Keratinocyte (primary cell): ENCODE measurements around the gene LUC7L3. TPM values are rescaled to one million over a fixed set of nuclear protein-coding genes. Genes with fewer than 3 reads are reported as not detected.

ENCODE experiments used
- DNase-seq: peaks from one replicate; pipeline ENCODE4 v3.0.0-alpha.2; 2011; ENCODE audit warnings: low read depth, missing footprints, low spot score
- FAIRE-seq: peaks from 2 replicates; lab custom pipeline; 2011; peaks lifted over from hg19 to GRCh38; lab: Jason Lieb, UNC
- H2AFZ ChIP-seq: 2 replicates; pipeline ENCODE4 v1.6.0; 2012; ENCODE audit warnings: low read length, control low read depth, inconsistent platforms; ENCODE audit not compliant: control insufficient read depth
- H3K27ac ChIP-seq: 2 replicates; pipeline ENCODE4 v1.5.1; 2011; ENCODE audit warnings: low read length; ENCODE audit not compliant: control insufficient read depth, insufficient read depth
- H3K27me3 ChIP-seq: 3 replicates; pipeline ENCODE4 v1.6.0; 2011; ENCODE audit warnings: low read length; ENCODE audit not compliant: control insufficient read depth, insufficient read depth; ENCODE audit errors: extremely low read depth
- H3K36me3 ChIP-seq, 2 experiments: 2 replicates in 1 of 2; 3 replicates in 1 of 2; pipeline ENCODE4 v1.5.1; 2011; ENCODE audit warnings: low read length in 2 of 2, mild to moderate bottlenecking in 1 of 2; ENCODE audit not compliant: control insufficient read depth in 2 of 2, insufficient read depth in 2 of 2; ENCODE audit errors: extremely low read depth in 1 of 2
- H3K4me1 ChIP-seq: 3 replicates; pipeline ENCODE4 v1.5.1; 2011; ENCODE audit warnings: low read length; ENCODE audit not compliant: control insufficient read depth, insufficient read depth; ENCODE audit errors: extremely low read depth
- H3K4me2 ChIP-seq: 3 replicates; pipeline ENCODE4 v1.6.0; 2011; ENCODE audit warnings: low read depth, low read length; ENCODE audit not compliant: control insufficient read depth, insufficient read depth; ENCODE audit errors: extremely low read depth
- H3K4me3 ChIP-seq, 3 experiments: fragments of 200-600 bp in 1 of 3; sonication (generic) in 1 of 3; 2 replicates in 2 of 3; 3 replicates in 1 of 3; pipeline ENCODE4 v1.5.1; 2011 to 2016; ENCODE audit warnings: low read length in 3 of 3, mild to moderate bottlenecking in 3 of 3, control low read depth in 2 of 3, inconsistent platforms in 1 of 3, low read depth in 1 of 3, mixed read lengths in 1 of 3, mixed run types in 1 of 3, moderate library complexity in 1 of 3; ENCODE audit not compliant: control insufficient read depth in 2 of 3, insufficient read depth in 2 of 3; ENCODE audit errors: extremely low read depth in 1 of 3
- H3K79me2 ChIP-seq: 2 replicates; pipeline ENCODE4 v1.6.0; 2012; ENCODE audit warnings: low read length; ENCODE audit not compliant: control insufficient read depth, insufficient read depth
- H3K9ac ChIP-seq: 3 replicates; pipeline ENCODE4 v1.6.0; 2011; ENCODE audit warnings: low read length; ENCODE audit not compliant: control insufficient read depth, insufficient read depth; ENCODE audit errors: extremely low read depth
- H3K9me1 ChIP-seq: 3 replicates; pipeline ENCODE4 v1.6.0; 2011; ENCODE audit warnings: low read length; ENCODE audit not compliant: control insufficient read depth, insufficient read depth; ENCODE audit errors: extremely low read depth
- H3K9me3 ChIP-seq: 2 replicates; pipeline ENCODE4 v1.5.1; 2012; ENCODE audit warnings: low read depth, low read length; ENCODE audit not compliant: control insufficient read depth
- H4K20me1 ChIP-seq: 3 replicates; pipeline ENCODE4 v1.6.0; 2011; ENCODE audit warnings: low read length; ENCODE audit not compliant: control insufficient read depth, insufficient read depth; ENCODE audit errors: extremely low read depth
- EZH2 ChIP-seq: IDR thresholded peaks from one replicate; pipeline ENCODE4 v1.6.1; 2012; ENCODE audit warnings: inconsistent platforms, mild to moderate bottlenecking, low read length, moderate library complexity
- dilution Hi-C: fragments of 300-500 bp; cut with MboI; formaldehyde crosslinking; loops from one replicate; pipeline ENCODE4 v1.7.0; 2020; ENCODE audit warnings: low sequenced_read_pairs; ENCODE audit not compliant: extremely low pct_ligation_motif_present
- polyA plus RNA-seq, 5 experiments: library from polyadenylated mRNA; depleted of rRNA in 3 of 5; stranded (reverse) in 3 of 5; stranded (forward) in 1 of 5; unstranded in 1 of 5; fragments of >200 nt; gene quantifications; 1 replicate in 1 of 5; 2 replicates in 3 of 5; 3 replicates in 1 of 5; pipeline versions ENCODE4 v1.2.1 to v1.2.3, GENCODE V29; 2011 to 2012; ENCODE audit warnings: missing spikeins in 2 of 5, low read depth in 1 of 5, low replicate concordance in 1 of 5
- TF ChIP-seq, protein P1 (sequence below), 3 experiments: IDR thresholded peaks in 1 of 3; conservative IDR thresholded peaks in 1 of 3; optimal IDR thresholded peaks in 1 of 3; 2 replicates in 2 of 3; 3 replicates in 1 of 3; pipeline versions ENCODE3 to v1.5.1; 2011; ENCODE audit warnings: low read length in 3 of 3, mild to moderate bottlenecking in 3 of 3, moderate library complexity in 2 of 3, control low read depth in 1 of 3, inconsistent platforms in 1 of 3; ENCODE audit not compliant: insufficient read depth in 2 of 3; ENCODE audit errors: extremely low read depth in 1 of 3

The LUC7L3 gene
- polyA plus RNA-seq, 1 donor (not counting 4 experiments of a cell fraction or from before 2014, with no cell fraction given): 92.4 TPM

DNA sequence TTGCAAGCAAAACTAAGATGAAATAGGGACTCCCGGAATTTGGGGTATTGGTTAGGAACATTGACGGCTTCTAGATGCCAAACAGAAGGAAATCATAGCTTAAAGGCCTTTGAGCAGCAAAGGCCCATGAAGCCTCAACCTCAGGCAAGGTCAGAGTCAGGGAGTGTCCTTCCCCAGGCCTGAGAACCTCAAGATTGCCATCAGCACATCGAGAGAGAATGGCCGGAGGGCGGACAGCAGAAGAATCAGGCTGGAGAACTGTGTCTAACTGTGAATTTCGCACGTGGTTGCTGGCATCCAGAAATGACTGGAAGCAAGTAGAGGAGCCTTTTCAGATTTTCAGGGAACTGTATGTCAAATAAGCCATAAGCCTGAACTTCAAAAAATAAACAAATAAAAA is 72.7 kb downstream of the LUC7L3 start:
- Histone ChIP-seq H3K4me1 (peaks cover 5% of the 10 kb centered on the region), H3K36me3 (no peaks in the 10 kb centered on the region), H3K4me3 (no peak overlapping the region), H3K9me1 (no peaks in the 10 kb centered on the region), H3K4me2 (no peak overlapping the region), H2AFZ (no peak overlapping the region), H3K27ac (no peak overlapping the region), H3K27me3 (no peaks in the 10 kb centered on the region), H3K79me2 (no peaks in the 10 kb centered on the region), H3K9ac (no peak overlapping the region), H3K9me3 (no peaks in the 10 kb centered on the region), H4K20me1 (no peaks in the 10 kb centered on the region)
- FAIRE-seq: no peak
- TF ChIP-seq, protein P1, sequence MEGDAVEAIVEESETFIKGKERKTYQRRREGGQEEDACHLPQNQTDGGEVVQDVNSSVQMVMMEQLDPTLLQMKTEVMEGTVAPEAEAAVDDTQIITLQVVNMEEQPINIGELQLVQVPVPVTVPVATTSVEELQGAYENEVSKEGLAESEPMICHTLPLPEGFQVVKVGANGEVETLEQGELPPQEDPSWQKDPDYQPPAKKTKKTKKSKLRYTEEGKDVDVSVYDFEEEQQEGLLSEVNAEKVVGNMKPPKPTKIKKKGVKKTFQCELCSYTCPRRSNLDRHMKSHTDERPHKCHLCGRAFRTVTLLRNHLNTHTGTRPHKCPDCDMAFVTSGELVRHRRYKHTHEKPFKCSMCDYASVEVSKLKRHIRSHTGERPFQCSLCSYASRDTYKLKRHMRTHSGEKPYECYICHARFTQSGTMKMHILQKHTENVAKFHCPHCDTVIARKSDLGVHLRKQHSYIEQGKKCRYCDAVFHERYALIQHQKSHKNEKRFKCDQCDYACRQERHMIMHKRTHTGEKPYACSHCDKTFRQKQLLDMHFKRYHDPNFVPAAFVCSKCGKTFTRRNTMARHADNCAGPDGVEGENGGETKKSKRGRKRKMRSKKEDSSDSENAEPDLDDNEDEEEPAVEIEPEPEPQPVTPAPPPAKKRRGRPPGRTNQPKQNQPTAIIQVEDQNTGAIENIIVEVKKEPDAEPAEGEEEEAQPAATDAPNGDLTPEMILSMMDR (optimal IDR thresholded peaks at IDR 0.05 in 1 of 3, IDR thresholded peaks at IDR 0.05 in 1 of 3, conservative IDR thresholded peaks at IDR 0.05 in 1 of 3; ENCODE audit: extremely low read depth in 1 of 3, insufficient read depth in 2 of 3, low read length in 3 of 3): no peak
- no peak for TF ChIP-seq EZH2
- dilution Hi-C loops: no loop called here
- DNase-seq: no peak

DNA sequence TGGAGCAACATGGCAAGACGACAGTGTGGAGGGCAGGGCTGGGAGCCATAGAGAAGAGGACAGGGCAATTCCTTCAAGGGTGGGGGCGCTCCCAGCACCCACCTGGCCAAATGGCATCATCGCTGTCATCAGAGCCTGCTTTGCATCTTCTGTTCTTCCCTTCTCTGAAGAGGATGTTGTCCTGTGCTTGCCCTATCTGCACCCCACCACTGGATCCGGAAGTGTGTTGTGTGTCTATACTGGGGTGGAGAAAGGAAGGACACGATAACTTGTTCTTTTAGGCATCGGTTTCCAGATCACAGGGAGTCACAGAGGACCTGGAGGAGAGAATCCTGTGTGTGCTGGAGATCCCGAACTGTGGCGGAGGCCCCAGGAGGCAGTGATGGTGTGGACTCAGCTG is 73.6 kb downstream of the LUC7L3 start:
- dilution Hi-C loops: no loop called here
- no peak overlapping the region for H3K4me3 ChIP-seq
- no peaks in the 10 kb centered on the region for H3K36me3 ChIP-seq
- DNase-seq (no peak), FAIRE-seq (no peak)
- no peaks in the 10 kb centered on the region for H3K79me2 ChIP-seq
- no peak for TF ChIP-seq EZH2
- TF ChIP-seq, protein P1 (optimal IDR thresholded peaks at IDR 0.05 in 1 of 3, IDR thresholded peaks at IDR 0.05 in 1 of 3, conservative IDR thresholded peaks at IDR 0.05 in 1 of 3; ENCODE audit: extremely low read depth in 1 of 3, insufficient read depth in 2 of 3, low read length in 3 of 3): no peak
- no peaks in the 10 kb centered on the region for H3K9me1 ChIP-seq
- H3K9me3 ChIP-seq: no peaks in the 10 kb centered on the region
- peaks cover 7% of the 10 kb centered on the region for H3K4me1 ChIP-seq
- H3K4me2 ChIP-seq: no peak overlapping the region
- no peak overlapping the region for H3K9ac ChIP-seq
- no peaks in the 10 kb centered on the region for H3K27me3 ChIP-seq
- H2AFZ ChIP-seq: no peak overlapping the region
- no peaks in the 10 kb centered on the region for H4K20me1 ChIP-seq
- H3K27ac ChIP-seq: no peak overlapping the region
